Measurements from ENCODE around the gene CRYBG1.
"Not testable (repeated sequence)": the region's sequence is repeated elsewhere in the genome, so short reads cannot be mapped to it uniquely, and the experiment has no call there.

The CRYBG1 gene

GRCh38 chr6:106572875-106573585 is 212.5 kb downstream of the CRYBG1 start:
- TF ChIP-seq CTCF (conservative IDR thresholded peaks at IDR 0.05) = no peak
- TF ChIP-seq ZFX (IDR thresholded peaks at IDR 0.05) = no peak
- H3K27ac ChIP-seq = no peak overlapping the region

GRCh38 chr6:106574741-106575458 is 214.4 kb downstream of the CRYBG1 start:
- no peak for TF ChIP-seq CTCF (conservative IDR thresholded peaks at IDR 0.05)
- no peak for TF ChIP-seq ZFX (IDR thresholded peaks at IDR 0.05)
- H3K27ac ChIP-seq = no peak overlapping the region

- TF ChIP-seq CTCF (conservative IDR thresholded peaks at IDR 0.05) (no peak), ZFX (IDR thresholded peaks at IDR 0.05) (no peak)
- no peak overlapping the region for H3K27ac ChIP-seq
Observed at GRCh38 chr6:106579281-106579680, 218.8 kb downstream of the CRYBG1 start.

GRCh38 chr6:106581468-106581867 is 221.0 kb downstream of the CRYBG1 start:
- TF ChIP-seq ZFX (IDR thresholded peaks at IDR 0.05) = no peak
- no peak for TF ChIP-seq CTCF (conservative IDR thresholded peaks at IDR 0.05)
- no peak overlapping the region for H3K27ac ChIP-seq

GRCh38 chr6:106586815-106587415 is 226.4 kb downstream of the CRYBG1 start:
- TF ChIP-seq ZFX (IDR thresholded peaks at IDR 0.05) = no peak
- no peak for TF ChIP-seq CTCF (conservative IDR thresholded peaks at IDR 0.05)

GRCh38 chr6:106588937-106589336 is 228.4 kb downstream of the CRYBG1 start:
- not testable (repeated sequence) for H3K27ac ChIP-seq

More at GRCh38 chr6:106586815-106587415, 226.4 kb downstream of the CRYBG1 start:
- no peak overlapping the region for H3K27ac ChIP-seq

GRCh38 chr6:106591111-106591825 is 230.8 kb downstream of the CRYBG1 start:
- TF ChIP-seq ZFX (IDR thresholded peaks at IDR 0.05) (no peak), CTCF (conservative IDR thresholded peaks at IDR 0.05) (no peak)
- H3K27ac ChIP-seq = no peak overlapping the region
